GM12801 (cell line): ENCODE data around the gene MPV17L2.

Experiments
- CTCF ChIP-seq: IDR thresholded peaks from one replicate; pipeline ENCODE4 v1.5.1; 2011; ENCODE audit warnings: control low read depth; ENCODE audit not compliant: insufficient read length; ENCODE audit errors: extremely low read depth

Gene MPV17L2

GRCh38 chr19:18150776-18151624 is 42.0 kb upstream of the MPV17L2 start:
- no peak for TF ChIP-seq CTCF

GRCh38 chr19:18152442-18152816 is 40.6 kb upstream of the MPV17L2 start:
- no peak for TF ChIP-seq CTCF

- TF ChIP-seq CTCF: no peak
These were observed 40.0 kb upstream of the MPV17L2 start, which contains the start of gene PIK3R2 for GRCh38 chr19:18152817-18153555. Gene PIK3R2, plus strand, starts transcription at chr19:18153163. Its CDS starts 2,717 bp downstream, at chr19:18155880.

GRCh38 chr19:18153556-18154134 is 39.4 kb upstream of the MPV17L2 start:
- no peak for TF ChIP-seq CTCF

GRCh38 chr19:18155095-18156087 is 37.6 kb upstream of the MPV17L2 start:
- no peak for TF ChIP-seq CTCF

- TF ChIP-seq CTCF: no peak
These were observed 36.8 kb upstream of the MPV17L2 start for GRCh38 chr19:18156268-18156667.
